HFFc6 (cell line): ENCODE measurements around the gene MSX1. TPM values are rescaled to one million over a fixed set of nuclear protein-coding genes. Genes with fewer than 3 reads are reported as not detected.

Experiments
- DNase-seq: peaks from one replicate; pipeline ENCODE4 v3.0.0-alpha.2; 2018
- H3K27ac Mint-ChIP-seq: 2 replicates; pipeline ENCODE4 v1.8.0; 2020; ENCODE audit warnings: mild to moderate bottlenecking, mixed read lengths
- H3K27me3 Mint-ChIP-seq: 2 replicates; pipeline ENCODE4 v1.8.0; 2021; ENCODE audit warnings: mild to moderate bottlenecking, moderate library complexity, mixed read lengths; ENCODE audit not compliant: insufficient read depth
- H3K36me3 Mint-ChIP-seq: 2 replicates; pipeline ENCODE4 v1.8.0; 2021; ENCODE audit warnings: low read depth, mixed read lengths
- H3K4me1 Mint-ChIP-seq: 2 replicates; pipeline ENCODE4 v1.8.0; 2020; ENCODE audit warnings: low read depth, mixed read lengths
- H3K4me3 Mint-ChIP-seq: 2 replicates; pipeline ENCODE4 v1.8.0; 2020; ENCODE audit warnings: mild to moderate bottlenecking, moderate library complexity, mixed read lengths
- H3K9me3 Mint-ChIP-seq: 2 replicates; pipeline ENCODE4 v1.8.0; 2020; ENCODE audit warnings: mild to moderate bottlenecking, mixed read lengths
- total RNA-seq, 6 experiments: library from RNA; stranded (reverse); fragmentation: NEBNext Ultra II Directional; extraction: Animal tissue kit (Norgen Biotek cat#: 25700); gene quantifications; 2 replicates in 1 of 6; 3 replicates in 5 of 6; pipeline ENCODE4 v1.2.3, GENCODE V29; 2021
- TF ChIP-seq, protein P1 (sequence below): fragments of 200-600 bp; sonication (generic); IDR thresholded peaks from 2 replicates; pipeline ENCODE4 v1.5.0; 2021; ENCODE audit warnings: antibody characterized with exemption, mild to moderate bottlenecking

MSX1 gene
- total RNA-seq, 6 experiments from 2014 or later: 5.5 to 8.6 (median 7.2) TPM

DNA sequence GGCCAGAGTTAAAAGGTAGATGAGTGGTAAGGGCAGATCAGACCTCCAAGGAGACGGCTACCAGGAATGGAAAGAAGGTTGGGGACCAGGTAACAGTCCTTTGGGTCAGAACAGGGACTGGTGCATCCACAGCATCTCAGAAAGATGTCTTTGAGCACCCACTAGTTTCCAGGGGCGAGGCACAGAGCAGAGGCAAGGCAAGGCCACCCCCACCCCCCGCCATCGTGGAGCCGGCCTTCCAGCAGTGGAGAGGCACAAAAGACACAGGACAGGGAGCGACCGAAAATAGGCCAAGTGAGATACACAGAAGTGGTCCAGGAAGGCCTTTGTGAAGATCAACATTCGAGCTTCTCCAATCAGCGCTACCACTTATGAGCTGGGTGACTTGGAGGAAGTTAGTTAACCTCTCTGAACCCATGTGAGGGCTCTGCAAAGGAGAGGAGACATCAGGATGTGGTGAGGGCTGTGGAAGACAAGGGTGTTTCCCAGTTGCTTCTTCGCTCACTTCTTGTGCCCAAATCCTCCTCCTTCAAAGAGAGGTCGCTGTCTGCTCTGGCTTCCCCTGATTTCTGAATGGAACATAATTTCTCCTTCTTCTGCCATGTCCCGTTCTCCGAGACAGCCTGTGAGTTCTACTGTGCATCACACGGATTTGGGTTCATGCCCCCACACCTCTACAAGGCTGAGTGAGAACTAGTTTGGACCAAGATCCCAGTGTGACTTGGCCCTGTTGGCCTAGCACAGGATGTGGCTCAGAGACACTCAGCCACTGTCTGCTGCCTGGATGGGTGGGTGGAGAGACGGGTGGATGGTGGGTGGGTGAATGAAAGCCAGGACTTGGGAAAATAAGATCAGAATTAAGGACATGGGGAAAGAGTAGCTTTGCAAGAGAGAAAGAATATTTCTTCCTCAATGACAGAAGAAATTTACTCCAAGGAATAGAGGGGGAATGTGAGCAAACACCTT is 16.7 kb upstream of the MSX1 start:
- Mint-ChIP-seq H3K27me3 (peaks cover 25% of the 10 kb centered on the region), H3K36me3 (no peaks in the 10 kb centered on the region), H3K4me1 (0 out of 2 replicates have a peak, but pooled peaks cover under 1% of the 10 kb centered on the region), H3K4me3 (no peak overlapping the region), H3K9me3 (no peaks in the 10 kb centered on the region), H3K27ac (no peak overlapping the region)
- TF ChIP-seq, protein P1, sequence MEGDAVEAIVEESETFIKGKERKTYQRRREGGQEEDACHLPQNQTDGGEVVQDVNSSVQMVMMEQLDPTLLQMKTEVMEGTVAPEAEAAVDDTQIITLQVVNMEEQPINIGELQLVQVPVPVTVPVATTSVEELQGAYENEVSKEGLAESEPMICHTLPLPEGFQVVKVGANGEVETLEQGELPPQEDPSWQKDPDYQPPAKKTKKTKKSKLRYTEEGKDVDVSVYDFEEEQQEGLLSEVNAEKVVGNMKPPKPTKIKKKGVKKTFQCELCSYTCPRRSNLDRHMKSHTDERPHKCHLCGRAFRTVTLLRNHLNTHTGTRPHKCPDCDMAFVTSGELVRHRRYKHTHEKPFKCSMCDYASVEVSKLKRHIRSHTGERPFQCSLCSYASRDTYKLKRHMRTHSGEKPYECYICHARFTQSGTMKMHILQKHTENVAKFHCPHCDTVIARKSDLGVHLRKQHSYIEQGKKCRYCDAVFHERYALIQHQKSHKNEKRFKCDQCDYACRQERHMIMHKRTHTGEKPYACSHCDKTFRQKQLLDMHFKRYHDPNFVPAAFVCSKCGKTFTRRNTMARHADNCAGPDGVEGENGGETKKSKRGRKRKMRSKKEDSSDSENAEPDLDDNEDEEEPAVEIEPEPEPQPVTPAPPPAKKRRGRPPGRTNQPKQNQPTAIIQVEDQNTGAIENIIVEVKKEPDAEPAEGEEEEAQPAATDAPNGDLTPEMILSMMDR: no peak
- no peak for DNase-seq

DNA sequence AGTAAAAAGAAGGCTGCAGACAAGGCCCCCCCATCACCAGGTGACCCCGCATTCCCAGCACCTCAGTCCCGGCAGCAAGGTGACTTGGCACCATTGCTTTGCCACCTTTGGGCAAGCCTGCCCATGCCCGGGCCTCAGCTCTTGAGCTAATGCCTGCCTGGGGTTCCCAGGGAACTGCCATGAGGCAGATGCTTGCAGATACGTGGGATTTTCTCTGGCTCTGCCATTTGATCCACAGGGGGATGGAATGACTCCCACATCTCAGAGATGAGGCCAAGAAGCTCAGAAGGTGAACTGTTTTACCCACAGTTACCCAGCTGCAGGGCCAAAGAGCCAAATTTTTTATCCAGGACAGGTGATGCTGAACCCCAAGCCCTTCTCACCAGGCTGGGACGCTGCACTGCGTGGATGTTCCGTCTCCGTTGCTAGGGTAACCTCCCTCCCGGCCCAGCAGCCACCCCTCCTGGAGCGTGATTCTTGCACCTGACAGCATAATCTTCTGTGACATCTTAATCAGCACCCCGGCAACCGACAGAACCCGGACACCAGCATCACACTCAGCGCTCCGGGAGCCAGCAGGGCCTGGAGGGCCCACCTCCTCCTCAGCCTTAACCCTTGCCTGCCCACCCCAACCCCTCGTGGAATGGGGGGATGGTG is 15.7 kb upstream of the MSX1 start:
- no peak for DNase-seq
- H3K9me3 Mint-ChIP-seq: no peaks in the 10 kb centered on the region
- TF ChIP-seq, protein P1: no peak
- H3K4me3 Mint-ChIP-seq: no peak overlapping the region
- no peaks in the 10 kb centered on the region for H3K36me3 Mint-ChIP-seq
- peaks cover 25% of the 10 kb centered on the region for H3K27me3 Mint-ChIP-seq
- no peaks in the 10 kb centered on the region for H3K4me1 Mint-ChIP-seq
- H3K27ac Mint-ChIP-seq: no peak overlapping the region

DNA sequence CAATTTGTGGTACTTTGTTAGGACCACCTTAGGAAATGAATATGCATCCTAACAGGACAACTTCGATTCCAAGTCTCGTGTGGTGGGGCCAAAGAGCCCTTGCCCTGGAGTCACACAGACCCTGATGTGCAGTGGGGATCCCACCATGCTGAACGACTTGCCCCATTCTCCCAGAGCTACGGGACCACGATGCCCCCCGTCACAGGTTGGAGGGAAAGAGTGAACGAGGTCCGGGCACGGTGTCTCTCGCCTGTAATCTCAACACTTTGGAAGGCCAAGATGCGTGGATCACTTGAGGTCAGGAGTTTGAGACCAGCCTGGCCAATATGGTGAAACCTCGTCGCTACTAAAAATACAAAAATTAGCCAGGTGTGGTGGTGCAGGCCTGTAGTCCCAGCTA is 14.4 kb upstream of the MSX1 start:
- Mint-ChIP-seq H3K4me1 (no peaks in the 10 kb centered on the region), H3K36me3 (no peaks in the 10 kb centered on the region), H3K4me3 (no peak overlapping the region), H3K27ac (no peak overlapping the region), H3K27me3 (peaks cover 23% of the 10 kb centered on the region), H3K9me3 (no peaks in the 10 kb centered on the region)
- no peak for DNase-seq
- TF ChIP-seq, protein P1: no peak

DNA sequence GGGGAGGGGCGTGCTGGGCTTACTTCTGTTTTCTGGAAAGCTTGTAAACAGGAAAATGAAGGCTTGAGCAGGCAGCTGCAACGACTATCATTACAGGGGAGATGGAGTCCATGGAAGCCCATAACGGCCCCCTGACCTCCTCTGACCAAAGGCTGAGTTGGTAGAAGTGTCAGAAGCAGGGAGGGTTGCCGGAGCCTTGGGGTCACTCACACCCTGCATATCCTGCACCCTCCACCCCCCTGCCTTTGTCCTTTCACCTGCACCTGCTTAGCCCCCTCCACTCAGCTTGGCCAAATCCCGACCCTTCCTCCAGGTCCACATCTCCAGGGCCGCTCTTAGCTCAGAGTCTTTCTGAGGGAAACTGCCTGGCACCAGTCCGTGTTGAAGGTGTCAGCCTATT is 12.5 kb upstream of the MSX1 start:
- Mint-ChIP-seq H3K27ac (no peak overlapping the region), H3K27me3 (peaks cover 15% of the 10 kb centered on the region), H3K4me3 (no peak overlapping the region), H3K36me3 (no peaks in the 10 kb centered on the region), H3K4me1 (no peaks in the 10 kb centered on the region), H3K9me3 (no peaks in the 10 kb centered on the region)
- TF ChIP-seq, protein P1: no peak
- no peak for DNase-seq

DNA sequence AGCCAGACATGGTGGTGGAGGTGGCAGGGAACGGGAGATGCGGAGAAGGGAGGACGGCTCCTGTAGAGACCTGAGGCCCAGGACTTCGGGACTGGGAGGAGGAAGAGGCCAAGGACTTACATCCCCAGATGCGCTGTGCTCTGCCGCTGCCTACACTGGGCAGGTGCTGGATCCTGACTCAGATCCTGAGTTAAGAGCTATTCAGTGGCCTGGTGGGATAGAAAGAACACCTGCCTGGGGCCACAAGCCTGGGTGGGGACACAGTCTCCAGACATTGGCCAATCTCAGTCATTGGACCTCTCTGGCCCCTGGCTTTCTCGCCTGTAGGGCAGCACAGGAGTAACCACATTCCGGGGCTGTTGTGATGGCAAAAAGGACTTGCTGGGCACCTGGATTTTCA is 10.9 kb upstream of the MSX1 start:
- Mint-ChIP-seq H3K36me3 (no peaks in the 10 kb centered on the region), H3K27me3 (peaks cover 12% of the 10 kb centered on the region), H3K4me1 (peaks cover 13% of the 10 kb centered on the region)

More for the DNA sequence above, 10.9 kb upstream of the MSX1 start:
- H3K9me3 Mint-ChIP-seq: no peaks in the 10 kb centered on the region
- no peak overlapping the region for H3K27ac Mint-ChIP-seq
- no peak for DNase-seq
- TF ChIP-seq, protein P1: no peak
- no peak overlapping the region for H3K4me3 Mint-ChIP-seq
